Stimulated activated CD4-positive, alpha-beta T cell treated with anti-CD3 and anti-CD28 coated beads, Interleukin-4, amount 100 ng/mL, for 4 hours (primary cell): ENCODE results near the gene CLIP1.
A peak's percentile ranks its signal among the peaks of the same experiment; 100 is the strongest.
"Not testable (repeated sequence)": the region's sequence is repeated elsewhere in the genome, so short reads cannot be mapped to it uniquely, and the experiment has no call there.

Experiments
- DNase-seq, 2 experiments: peaks; one replicate each; pipeline ENCODE4 v3.0.0-alpha.2; 2020

The CLIP1 gene

GRCh38 chr12:122308811-122309210 is 113.7 kb downstream of the CLIP1 start:
- no peak for DNase-seq

- DNase-seq, result no peak
Observed at GRCh38 chr12:122306407-122306806, 116.1 kb downstream of the CLIP1 start.

DNA sequence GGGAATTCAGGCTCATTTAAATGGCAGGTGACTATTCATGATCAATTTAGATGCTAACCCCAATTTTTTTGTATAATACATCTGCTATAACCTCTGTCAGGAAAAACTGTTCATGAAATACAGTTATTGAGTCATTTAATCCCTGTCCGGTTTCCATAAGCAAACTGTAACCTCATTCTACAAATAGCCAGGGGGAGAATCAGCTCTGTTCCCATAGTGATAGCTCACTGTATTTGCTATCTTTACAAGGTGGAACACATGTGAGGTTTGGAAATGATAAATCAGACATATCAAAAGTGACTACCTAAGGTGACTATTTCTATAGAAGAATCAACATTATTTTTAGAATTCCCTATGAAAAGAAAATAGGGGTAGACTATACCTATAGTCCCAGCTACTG is 117.5 kb downstream of the CLIP1 start:
- no peak for DNase-seq

- no peak for DNase-seq
Observed at GRCh38 chr12:122303068-122303467, 119.4 kb downstream of the CLIP1 start.

DNA sequence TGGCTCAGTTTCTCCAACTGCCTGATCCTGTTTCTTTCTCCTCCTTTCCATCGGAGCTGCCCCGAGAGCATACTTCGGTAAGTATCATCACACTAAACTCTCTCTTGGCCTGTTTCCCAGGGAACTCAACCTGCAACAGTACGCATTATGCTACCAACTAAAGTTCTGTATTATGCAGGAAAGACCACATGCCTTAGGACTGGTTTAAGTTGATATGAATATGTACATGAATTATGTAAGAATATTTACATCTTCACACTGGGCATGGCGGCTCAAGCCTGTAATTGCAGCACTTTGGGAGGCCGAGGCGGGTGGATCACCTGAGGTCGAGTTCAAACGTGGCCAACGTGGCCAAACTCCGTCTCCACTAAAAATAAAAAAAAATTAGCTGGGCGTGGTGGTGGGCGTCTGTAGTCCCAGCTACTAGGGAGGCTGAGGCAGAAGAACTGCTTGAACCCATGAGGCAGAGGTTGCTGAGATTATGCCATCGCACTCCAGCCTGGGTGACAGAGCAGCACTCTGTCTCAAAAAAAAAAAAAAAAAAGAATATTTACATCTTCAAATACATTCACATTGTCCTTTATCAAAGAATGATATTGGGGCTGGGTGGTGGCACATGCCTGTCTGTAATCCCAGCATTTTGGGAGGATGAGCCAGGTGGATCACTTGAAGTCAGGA is 124.3 kb downstream of the CLIP1 start:
- no peak for DNase-seq

DNA sequence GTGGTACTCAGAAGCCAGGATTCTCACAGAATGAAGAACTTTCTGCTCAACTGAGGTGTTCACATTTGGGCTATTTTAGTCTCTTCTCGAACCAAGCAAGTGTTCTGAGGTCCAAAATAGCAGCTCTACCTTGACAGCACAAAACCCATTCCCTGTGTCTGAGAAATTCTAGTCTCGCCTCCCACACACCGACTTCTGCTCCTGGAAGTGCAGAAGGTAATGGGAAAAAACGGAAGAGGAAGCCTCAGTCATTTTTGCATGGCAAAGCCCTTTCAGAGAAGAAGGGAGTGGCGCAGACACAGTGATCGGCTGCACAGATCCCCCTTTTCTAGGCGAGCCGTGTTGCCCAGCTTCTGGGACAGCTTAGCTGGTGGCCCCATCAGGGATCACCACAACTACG is 125.0 kb downstream of the CLIP1 start:
- DNase-seq, result no peak

- no peak for DNase-seq
Observed at GRCh38 chr12:122295877-122296276, 126.6 kb downstream of the CLIP1 start.

- no peak for DNase-seq
Observed at GRCh38 chr12:122293081-122293480, 129.4 kb downstream of the CLIP1 start.

GRCh38 chr12:122291431-122291830 is 131.0 kb downstream of the CLIP1 start:
- no peak for DNase-seq

DNA sequence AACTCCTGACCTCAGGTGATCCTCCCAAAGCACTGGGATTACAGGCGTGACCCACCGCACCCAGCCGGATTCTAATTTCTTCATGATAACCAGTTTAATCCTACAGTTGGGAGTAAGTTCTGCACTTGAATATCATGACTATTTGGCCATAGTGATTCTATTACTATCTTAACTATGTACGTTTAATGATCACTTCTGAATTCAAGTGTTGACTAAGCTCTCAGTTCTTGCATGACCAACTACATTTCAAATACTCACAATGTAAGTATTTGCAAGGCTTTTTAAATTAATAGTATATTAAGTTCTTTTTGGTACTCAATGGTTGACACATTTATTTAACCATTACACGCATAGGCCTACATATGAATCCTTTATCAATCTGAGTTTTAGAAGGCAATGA is 138.8 kb downstream of the CLIP1 start:
- no peak for DNase-seq

DNA sequence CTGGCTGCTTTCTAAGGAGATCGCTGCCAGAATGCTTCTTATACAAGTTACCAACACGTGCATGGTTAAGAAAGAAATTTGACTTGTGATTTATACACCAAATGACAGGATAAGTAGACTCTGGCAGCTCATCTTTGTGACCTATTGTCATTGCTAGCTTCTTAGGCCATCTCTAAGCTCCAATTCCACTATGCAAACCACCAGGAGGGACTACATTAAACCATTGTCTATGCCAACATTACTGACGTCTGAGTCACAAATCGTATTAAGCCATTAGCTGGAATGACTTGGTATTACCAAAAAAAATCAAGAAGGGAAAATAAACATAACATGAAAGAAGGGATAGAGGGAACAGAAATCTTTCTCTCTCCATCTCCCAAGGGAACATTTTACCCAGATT is 140.4 kb downstream of the CLIP1 start:
- DNase-seq, result no peak

- DNase-seq, result no peak
Observed at GRCh38 chr12:122276242-122276641, 146.2 kb downstream of the CLIP1 start.

DNA sequence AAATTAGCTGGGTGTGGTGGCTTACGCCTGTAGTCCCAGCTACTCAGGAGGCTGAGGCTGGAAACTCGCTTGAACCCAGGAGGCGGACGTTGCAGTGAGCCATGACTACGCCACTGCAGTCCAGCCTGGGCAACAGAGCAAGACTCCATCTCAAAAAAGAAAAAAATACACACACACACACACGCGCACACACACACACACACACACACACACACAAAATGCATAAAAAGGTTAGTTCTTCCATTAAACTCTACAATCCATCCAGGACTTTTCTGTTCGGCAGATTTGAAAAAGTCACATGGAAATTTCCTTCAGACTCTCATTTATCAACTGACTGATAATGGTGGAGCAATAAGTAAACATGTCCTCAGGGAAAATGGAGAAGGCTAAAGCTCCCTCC is 147.0 kb downstream of the CLIP1 start:
- no peak for DNase-seq

- peak; percentile 89 to 94 for DNase-seq
Observed at GRCh38 chr12:122266230-122266901, 156.1 kb downstream of the CLIP1 start, which contains the start of gene VPS33A. TSS of gene VPS33A (minus strand) at chr12:122266494. CDS start at chr12:122266408, 86 bp downstream.

GRCh38 chr12:122265886-122266229 is 156.6 kb downstream of the CLIP1 start:
- peak in 1 of 2 experiments; percentile 41 for DNase-seq

GRCh38 chr12:122265476-122265875 is 157.0 kb downstream of the CLIP1 start:
- no peak for DNase-seq

GRCh38 chr12:122260735-122261134 is 161.7 kb downstream of the CLIP1 start:
- not testable (repeated sequence) for DNase-seq

DNA sequence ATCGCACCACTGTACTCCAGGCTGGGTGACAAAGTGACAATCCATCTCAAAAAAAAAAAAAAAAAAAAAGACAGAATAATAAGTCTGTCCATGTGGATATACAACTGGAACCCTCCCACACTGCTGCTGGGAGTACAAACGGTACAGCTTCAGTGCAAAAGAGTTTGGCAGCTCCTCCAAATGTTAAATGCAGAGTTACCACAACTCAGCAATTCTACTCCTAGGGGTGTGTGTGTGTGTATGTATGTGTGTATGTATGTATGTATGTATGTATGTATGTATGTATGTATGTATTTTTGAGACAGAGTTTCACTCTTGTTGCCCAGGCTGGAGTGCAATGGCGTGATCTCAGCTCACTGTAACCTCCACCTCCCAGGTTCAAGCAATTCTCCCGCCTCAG is 163.5 kb downstream of the CLIP1 start:
- not testable (repeated sequence) for DNase-seq

DNA sequence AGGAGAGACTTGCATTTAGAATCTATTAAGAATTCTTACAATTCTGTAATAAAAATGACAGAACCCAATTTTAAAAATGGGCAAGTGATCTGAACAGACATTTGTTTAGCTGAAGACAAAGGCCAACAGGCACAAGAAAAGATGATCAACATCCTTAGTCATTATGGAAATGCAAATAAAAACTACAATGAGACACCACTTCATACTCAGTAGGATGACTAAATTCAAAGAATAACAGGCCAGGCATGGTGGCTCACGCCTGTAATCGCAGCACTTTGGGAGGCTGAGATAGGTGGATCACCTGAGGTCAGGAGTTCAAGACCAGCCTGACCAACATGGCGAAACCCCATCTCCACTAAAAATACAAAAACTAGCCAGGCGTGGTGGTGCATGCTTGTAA is 164.0 kb downstream of the CLIP1 start:
- not testable (repeated sequence) for DNase-seq

DNA sequence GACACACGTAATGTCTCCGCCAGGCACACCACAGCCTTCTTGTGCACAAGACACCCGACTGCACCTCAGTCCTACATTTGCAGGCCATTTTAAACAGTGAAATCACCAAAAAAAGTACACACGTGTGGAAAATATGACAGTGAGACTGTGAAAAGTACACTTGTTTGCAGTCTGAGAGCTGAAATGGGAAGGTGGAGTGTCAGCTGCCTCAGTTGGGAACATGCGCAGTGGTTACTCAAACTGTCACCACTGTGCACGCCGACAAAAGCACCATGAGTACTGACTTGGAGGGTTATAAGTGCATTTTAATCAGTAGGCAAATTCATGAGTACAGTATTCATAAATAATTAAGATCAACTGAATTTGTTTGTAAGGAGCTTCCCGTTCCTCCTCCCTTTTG is 171.9 kb downstream of the CLIP1 start:
- no peak for DNase-seq

DNA sequence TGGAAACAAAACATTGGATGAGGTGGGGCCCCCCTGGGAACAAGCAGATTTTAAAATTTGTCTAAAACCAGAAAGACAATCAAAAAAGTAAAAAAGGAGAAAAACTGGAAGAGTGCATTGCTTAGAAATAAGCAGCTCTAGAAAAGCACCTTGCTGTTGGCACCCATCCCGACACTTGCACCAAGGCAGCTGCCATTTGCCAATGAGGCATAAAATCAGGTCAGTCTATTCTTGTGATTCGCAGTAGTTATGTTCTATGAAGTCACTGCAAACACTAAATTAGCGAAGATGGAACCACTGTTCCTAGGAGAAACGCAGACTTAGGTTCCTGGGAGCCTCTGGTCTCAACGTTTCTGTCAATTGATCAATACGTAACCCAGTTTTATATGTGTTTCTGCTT is 172.4 kb downstream of the CLIP1 start:
- no peak for DNase-seq

GRCh38 chr12:122245553-122245952 is 176.9 kb downstream of the CLIP1 start:
- no peak for DNase-seq

DNA sequence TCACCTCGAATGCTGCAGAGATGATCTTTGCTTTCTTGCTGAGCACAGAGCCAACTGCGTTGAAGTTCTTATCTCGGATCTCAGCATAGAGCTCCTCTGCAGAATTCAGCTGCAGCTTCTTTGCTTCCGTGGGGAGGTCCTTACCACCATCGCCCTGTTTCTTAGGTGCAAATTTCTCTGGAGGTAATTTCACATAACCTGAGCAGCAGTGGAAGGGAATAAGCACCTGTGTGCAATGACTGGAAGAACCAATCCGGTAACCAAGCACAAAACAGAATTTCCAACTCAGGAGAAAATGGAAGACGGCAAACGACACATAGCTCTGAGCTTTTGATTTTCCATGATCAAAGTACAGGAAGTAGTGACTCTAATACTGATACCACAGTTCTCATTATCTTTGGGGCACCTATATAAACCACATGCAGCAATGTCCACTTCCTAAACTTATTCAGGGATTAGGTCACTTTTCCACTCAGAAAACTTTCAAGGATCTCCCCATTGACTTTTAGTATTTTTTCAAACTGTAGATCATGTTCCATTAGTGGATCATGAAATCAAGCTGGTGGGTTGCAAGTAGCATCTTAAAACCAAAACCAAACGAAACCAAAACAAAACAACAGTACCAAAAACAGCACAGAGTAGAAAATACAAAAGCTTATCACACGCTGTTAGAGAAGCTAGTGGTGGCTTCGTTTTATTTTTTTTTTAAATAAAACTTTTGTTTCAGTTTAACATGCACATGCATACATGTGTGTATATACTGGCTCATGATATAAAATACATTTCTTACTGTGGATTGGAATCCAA is 177.7 kb downstream of the CLIP1 start:
- DNase-seq, result peak in 1 of 2 experiments; percentile 7

DNA sequence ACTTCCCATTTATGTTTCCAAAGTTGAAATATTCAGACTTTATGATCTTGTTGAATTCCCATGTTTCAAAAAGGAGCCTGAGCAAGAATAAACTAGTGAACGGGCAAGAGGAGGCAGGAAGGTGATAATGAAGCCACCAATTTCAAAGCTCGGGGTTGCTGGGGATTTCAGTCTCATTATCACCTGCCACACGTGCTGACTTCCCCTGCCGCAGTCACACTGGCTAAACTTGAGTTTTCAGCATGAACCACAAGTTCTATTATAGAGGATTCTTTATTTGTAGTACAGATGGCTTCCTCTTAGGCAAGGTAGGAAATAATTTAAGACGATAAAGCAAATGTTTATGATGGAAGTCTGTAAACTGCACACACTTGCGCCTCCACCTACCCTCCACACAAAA is 178.5 kb downstream of the CLIP1 start:
- DNase-seq, result no peak
